Glomerular endothelial cell (primary cell): ENCODE measurements around the gene PAPPA2. TPM values are rescaled to one million over a fixed set of nuclear protein-coding genes. Genes with fewer than 3 reads are reported as not detected.

Experiments
- DNase-seq: peaks from one replicate; pipeline ENCODE4 v3.0.0-alpha.2; 2011; ENCODE audit warnings: low read depth, low spot score; ENCODE audit errors: extremely low read depth
- total RNA-seq: library from RNA; depleted of rRNA; stranded (reverse); fragments of >200 nt; gene quantifications from 2 replicates; pipeline ENCODE4 v1.2.3, GENCODE V29; 2015

PAPPA2 gene
- total RNA-seq, 1 donor from 2014 or later = 0.18 TPM

DNA sequence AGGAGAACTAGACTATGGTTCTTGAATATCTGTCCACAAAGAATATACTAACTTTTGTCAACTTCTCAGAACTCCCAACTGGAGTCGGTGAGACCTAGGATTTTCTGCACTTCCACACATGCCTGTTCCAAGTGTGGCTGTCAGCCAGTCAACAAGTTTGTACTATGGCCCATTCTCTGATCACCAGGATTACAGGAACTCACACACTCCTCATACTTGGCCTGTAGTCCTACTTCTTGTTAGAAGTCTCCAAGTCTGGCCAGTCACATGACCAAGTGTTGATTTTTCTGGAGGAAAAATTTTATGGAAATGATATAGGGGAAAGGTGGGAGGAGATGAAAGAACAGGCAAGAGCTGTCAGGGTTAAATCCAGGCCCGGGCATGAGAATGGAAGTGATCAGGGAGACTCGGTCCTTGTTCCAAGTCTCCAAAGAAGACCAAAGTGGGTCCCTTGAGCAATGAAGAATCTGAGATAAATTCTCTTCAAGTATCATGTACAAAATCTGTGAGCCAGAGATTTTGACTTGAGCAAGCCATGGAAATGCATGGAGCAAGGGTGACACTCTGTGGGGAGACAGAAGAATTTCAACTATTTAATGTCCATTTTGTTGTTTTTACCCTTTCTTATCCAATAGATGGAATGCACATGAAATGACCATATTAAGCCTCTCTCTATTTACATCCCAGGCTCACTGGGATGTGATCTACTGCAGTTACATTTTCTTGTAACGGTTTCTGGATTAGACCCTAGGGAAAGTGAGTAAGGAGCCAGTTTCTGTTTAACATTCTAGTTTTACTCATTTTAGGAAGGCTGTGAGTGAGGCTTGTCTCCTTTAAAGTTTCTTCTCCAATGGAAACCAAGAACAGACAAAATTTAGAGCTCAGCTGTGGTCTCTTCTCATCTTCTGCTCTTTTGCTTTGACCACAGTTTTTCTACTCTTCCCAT lies 380.6 kb downstream of the PAPPA2 start:
- no peak for DNase-seq

DNA sequence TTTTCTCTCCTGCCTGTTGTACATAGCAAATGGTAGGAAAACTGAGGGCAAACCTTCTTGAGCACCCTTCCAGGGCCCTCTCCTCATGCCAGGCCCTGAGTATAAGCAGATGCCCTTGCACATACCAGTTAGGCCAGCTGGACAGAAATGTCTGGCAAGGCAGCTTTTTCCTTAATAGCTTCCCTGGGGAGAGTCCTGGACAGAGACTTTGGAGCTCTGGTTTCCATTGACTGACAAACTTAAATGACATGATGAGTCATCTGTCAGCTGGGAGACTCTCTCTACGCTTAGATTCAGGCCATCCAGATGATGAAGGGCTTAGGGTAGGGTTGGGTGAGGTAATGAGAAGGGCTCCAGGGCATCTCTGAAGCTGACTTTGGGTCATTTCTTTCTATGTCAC lies 384.1 kb downstream of the PAPPA2 start:
- DNase-seq = no peak

DNA sequence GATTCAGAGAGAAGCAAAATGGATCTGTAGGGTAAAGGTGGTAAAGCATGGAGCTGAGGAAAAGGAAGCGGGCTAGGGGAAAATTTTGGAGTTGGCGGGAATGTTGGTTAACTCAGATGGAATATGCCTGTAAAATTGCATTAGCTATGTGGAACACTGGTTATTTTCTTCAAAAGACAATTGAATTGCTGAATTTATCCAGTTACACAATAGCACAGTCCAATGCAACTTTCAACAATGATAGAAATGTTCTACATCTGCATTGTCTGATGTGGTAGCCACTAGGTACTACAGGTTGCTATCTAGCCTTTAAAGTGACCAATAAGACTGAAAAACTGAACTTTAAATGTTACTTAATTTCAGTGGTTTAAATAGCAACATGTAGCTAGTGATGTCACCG lies 386.3 kb downstream of the PAPPA2 start:
- no peak for DNase-seq

DNA sequence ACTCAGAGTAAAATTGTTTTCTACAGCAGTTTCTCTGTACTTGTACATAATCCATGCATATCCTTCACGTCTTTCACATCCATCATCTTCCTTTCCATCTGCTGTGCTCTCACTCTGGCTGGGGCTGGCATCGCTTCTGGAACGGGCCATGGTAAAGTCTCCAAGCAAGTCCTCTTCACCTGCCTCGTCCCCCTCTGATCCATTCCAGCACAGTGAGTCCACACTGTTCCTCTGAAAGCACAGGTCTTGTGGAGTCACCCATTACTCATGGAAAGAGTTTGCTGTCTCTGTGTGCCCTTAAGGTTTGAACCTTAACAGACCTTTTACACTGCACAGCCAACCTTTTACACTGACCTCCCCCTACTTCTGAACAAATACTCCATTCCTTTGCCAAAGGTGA lies 387.9 kb downstream of the PAPPA2 start:
- no peak for DNase-seq

DNA sequence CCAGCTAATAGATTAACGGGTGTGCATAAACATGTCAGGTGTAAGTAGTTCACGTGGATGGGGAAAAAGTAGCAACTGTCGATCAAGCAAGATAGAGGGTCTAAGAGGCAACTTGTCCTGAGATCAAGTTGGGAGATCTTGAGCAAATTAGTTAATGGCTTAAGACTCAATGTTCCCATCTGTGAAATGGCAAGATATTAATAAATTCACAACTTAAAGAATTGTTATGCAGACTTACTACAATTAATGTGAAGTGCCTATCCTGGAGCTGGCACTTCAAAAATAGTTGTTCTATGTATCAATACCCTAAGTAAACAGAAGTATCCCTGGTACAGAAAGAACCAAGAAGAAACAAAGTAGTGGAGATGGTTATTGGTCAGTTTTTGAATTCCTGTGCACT lies 389.1 kb downstream of the PAPPA2 start:
- DNase-seq = no peak

DNA sequence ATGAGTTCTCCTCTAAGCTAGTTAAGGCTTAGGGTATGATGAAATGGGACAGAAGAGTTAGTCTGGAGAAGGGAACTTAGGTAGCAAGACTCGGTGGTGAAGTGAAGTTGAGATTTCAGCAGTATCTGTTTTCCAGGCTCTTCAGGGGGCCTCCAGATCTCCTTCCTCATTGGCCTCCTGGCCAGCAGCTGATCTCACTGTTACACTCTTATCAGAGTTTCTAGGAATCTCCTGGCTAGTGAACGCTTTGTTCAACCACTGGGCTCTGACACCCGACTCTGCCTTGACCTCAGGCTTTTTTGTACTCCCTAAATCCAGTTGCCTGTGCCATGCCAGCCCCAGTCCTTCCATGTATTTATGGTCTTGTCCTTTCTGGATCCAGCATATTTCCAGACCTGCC lies 390.5 kb downstream of the PAPPA2 start:
- no peak for DNase-seq

DNA sequence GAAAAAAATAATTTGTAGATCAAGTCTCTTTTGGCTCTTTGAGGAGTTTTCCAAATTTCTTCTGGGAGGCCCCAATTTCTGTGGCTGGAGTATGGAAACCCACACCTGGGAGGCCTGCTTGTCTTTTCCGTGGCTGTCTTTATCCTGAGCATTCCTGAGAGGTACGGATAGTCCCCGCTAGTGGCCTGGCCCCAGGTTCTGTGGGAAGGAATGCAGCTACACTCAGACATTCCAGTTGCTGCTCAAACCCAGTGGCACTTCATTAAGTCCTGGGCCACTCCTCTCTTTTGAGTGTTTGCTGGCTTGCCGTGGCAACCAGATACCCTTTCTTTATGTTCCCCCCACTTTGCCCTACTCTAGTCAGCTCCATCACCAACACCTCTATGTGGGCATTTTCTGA lies 391.1 kb downstream of the PAPPA2 start:
- DNase-seq = no peak

DNA sequence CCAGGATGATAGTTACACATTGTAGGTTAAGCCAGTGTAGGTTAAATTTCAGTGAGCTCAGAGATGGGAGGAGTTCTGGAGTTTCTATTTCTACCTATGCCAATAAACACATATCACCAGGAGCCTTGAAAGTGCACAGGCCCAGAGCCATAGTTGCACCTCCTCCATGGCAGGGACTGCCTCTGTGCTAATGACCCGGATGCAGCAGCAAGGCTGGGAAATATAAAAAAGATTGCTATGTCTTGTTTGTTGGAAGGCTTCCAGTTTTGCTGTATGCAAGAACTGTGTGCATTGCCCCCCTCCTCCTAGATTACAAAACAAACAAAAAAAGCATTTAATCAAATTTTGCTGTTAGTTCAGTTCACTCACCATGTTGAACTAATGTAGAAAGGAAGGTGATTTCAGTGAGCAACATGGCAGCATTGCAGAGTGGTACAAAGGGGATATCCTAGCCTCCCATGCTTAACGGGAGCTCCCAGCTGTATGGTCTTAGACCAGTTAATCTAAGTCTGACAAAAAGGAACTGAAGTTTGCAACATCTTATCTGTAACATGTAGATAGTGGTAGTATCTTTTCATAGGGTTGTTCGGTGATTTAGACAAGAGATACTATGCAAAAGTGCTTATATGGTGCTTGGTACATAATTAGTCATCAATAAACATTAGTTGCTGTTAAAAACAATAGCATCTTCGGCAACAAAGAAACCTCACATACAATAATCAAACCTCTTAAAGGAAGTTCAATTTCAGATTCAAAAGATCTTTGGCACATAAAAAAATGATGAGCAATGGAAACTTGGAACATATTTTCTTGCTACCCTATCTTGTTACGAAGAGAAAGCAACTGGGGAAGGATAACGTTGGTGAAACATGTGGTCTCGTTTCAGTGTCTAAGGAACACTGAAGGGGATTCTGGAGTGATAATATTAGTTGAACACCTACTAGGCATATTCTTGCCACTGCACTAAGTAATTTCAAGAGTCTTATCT lies 392.1 kb downstream of the PAPPA2 start:
- DNase-seq = no peak

DNA sequence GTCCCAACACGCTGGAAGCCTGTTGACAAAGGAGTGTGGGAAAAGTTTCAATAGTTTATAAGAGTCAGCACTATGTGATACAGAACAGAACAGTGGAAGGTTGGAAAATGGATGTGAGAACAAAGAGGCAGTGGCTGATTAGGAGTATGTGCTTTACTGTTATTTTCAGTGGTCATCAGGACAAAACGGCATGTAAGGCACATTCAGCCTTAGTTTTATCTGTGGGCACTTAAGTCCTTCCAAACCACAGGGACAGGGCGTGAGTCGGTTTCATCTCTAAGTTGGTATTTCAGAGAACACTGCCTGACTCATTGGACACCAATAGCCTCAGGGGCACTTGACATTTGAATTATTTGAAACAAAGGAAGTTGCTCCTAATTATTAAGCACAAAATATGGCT lies 394.7 kb downstream of the PAPPA2 start:
- no peak for DNase-seq

DNA sequence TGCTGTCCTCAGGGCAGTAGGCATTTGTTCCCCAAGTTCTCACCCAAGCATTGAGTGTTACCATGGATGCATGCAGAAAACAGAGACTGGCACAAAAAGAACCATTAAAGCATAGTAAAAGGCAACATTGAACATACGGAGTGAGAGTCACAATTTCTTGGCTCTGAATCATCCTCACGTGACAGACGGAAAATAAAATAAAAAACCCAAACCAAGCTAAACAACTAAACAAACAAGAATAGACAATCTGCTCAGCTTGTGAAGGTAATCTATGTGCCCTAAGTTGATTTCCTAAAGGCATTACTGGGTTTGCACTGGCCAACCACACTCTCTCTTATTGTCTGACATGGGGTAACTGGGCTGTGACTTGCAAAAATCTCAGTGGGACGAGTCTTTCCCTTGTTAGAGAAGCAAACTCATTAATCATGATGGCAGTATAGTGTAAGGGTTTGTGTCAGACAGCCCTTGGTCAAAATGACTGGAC lies 395.5 kb downstream of the PAPPA2 start:
- no peak for DNase-seq

DNA sequence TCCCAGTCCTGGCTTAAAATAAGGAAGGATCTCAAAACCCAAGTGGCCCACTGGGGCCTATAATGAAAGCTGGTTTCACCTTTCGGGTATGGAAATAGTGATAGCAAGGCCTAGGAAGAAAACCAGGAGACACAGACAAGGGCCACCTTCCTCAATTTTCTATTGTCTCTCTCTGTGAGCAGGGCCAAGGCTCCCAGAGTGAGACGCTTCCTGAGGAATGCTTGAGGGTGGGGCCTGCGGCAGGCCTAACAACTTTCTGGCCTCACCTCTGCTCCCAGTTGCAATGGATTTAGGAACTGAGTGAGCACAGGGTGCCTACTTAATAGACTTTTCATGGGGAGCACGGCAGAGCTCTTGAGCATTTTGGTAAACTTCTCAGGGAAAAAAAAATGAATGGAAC lies 400.6 kb downstream of the PAPPA2 start:
- DNase-seq = no peak

DNA sequence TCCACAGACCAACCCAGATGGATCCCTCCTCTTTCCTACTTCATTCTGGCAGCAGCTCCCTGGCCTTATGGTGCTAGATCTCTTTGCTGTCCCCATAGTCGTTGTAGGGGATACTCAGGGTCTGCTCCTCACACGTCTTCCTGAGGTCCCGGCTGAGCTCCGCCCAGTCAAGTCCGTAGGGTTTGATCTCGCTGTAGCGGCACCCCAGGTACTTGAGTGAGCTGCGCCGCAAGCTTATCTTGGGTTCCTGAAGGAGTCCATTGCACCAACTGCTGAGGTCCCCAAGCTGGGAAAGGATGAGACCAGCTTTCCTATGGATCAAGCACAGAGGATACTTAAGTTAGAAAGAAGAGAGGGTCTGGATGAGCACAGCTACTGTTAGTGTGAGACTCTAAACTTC lies 401.2 kb downstream of the PAPPA2 start:
- DNase-seq = no peak

DNA sequence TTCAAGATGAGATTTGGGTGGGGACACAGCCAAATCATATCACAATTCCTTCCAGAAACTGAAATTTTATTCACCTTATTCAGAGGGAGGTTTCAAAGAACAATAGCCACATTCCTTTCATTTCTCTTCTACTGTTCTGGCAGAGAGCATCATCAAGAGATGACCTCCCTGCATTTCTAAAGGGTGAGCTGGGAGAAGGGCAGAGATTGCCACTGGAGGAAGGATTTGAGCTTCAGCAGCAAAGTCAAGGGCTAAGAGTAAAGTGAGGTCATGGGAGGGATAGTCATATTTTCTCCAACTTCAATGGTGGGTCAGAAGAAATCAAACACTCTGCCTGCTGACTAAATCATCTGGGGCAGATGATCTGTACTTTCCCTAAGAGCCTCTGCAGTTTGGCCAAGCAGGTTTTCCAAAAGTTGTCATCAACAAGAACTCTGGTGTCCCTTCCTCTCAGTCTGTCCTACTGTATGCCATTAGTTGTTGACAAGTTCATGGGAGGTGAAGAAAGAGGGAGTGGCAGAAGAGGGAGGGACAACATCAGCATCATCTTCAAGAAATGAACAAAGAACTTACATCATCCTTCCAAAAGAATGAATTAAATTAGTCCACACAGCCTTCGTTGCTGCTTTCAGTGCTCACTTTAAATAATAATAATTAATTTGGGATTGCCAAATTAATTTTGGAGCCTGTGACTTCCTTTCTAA lies 403.2 kb downstream of the PAPPA2 start:
- DNase-seq = no peak

DNA sequence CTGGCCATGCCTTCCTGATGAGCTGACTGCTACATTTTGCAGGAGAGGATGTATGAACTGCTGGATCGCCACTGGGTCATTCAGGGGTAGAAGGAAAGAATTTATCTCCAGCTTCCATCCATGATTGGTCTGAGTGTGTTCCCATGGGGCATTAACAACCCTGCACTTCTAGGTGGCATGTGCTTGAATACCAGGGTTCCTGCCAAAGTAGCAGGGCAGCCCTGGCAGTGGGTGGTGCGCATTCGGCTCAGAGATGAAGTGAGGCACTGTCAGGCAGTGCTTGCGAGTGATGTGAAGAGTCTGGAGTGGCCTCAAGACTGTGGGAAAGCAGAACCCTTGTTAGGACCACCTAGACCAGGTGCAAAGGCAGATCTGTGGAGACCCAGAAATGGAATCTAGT lies 406.6 kb downstream of the PAPPA2 start:
- no peak for DNase-seq

DNA sequence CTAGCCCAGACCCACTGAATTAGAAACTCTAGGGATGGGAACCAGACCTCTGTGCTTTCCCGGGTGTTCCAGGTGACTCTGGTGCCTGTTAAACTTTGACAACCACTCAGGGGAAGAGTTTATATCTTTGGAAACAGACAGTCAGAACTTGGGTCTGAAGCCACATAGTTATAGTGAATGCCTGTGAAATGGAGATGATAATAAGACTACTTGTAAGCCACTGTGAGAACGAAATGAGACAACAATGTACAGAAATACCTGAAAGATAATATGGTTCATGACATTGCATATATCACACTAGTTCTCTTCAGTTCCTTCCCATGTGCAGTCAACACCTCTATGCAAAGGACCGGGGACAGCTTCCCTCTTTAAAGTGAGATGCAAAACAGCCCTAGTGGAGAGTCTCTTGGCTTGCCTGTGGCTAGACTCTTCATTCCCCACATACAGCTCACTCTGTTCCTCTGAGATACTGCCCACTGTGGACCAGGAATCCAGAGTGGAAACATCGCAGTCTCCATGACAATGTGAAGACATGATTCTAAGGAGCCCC lies 414.1 kb downstream of the PAPPA2 start:
- DNase-seq = no peak

DNA sequence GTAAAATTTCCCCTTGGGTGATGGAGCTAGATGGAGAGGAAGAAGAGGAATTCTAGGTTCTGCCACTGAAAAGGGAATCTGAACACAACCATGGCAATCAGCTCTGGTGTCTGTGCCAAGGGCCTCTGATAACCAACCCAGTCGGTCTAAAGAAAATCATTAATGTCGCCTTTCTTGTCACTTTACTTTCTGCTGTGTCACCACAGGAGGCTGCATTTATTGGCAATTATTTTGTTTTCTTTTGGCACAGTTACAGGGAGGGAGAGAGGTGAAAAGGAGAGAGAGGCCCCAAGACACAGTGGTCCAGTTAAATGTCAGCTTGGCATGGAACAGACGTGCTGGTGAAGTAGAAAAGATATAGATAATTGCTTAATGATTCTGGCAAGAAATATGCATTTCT lies 414.6 kb downstream of the PAPPA2 start:
- DNase-seq = no peak

DNA sequence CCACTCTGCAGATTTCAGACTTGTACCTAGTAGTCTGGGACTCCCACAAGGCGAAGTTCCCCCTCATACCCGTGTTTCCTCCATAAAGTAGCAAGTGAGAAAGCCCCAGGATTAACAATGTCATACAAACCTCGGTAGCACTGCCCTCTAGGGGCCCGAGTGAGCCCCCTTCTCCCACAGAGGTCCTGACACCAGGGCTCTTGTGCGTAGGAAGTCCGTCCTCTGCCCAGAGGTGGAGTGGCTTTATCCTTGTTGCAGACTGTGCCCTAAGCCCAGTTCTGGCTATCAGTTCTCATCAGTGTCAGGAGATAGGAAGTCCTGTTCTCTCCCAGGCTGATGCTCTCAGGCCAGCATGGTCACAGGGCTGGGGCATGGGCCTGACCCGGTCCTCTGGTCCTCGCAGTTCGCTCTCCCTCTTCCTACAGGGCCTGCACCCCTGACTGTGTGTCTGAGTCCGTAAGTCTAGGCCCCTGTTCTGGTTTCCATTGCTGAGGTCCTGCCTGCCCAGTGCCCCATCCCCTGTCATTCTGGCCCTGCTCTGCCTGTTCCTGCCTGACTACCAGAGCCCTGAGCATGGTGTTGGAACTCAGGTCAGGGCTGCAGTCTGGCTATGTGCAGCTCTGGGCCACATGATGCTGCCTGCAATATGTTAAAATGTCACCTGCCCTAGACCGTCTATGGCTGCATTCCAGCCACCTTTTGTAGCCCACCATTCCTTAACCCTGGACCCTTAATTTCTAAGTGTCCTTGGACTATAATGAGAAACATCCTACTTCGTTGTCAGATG lies 416.0 kb downstream of the PAPPA2 start:
- DNase-seq = no peak

DNA sequence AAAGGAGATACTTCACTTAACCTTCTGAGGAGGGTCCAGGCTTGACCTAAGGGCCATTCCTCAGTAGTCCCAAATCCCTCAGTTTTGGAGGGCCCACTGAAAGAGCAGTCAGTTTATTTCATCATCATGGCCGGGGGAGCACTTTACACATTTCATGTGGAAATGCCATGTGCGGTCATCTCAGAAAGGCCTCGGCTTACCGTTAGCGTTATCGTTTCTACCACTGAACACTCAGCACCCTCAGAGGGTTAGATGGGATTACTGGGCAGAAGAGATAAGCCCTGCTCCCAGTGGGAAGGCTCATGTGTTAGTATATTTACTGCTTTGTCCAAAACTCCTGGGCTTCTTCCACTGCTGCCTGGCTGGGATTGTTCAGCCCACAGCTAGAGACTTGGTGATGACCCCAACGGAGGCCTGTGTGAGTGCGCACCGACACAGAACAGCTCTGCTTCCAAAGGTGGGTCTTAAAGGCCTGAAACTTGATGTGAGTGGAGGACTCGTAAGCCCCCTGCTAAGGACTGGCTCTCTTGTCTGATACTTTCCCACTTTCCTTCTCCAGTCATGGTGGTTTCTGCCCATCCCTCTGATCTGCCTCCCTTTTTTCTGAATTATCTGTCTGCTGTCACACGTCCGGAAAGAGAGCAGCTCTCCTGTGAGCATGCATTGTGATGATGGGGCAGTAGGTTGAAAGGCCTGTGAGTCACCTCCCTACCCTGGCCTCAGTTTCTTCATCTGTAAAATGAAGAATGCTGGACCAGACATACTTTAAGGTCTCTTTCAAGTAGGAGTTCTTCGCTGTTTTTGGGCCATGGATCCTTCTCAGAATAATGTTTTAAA lies 417.0 kb downstream of the PAPPA2 start:
- DNase-seq = no peak
